ENCODE measurements around the gene DNAAF5.

DNA sequence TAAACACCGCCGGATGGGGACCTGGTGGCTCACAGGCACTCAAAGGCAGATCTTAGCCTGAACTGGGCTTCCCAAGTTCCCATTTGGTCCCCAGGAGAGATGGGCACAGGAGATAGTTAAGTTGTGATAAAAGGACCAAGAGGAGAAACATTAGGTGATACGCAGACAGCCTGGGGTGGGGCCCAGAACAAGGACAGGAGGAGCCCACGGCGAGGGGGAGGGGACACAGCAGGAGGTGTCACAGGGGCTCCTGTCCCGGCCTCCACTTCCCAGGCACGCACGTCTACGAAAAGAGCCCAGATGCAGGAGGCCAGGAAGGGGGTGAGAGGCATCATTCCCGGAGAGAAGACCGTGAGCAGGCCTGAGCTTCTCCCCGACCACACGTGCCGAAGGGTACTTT, 16.3 kb upstream of the DNAAF5 start:
- TF ChIP-seq, protein P1, sequence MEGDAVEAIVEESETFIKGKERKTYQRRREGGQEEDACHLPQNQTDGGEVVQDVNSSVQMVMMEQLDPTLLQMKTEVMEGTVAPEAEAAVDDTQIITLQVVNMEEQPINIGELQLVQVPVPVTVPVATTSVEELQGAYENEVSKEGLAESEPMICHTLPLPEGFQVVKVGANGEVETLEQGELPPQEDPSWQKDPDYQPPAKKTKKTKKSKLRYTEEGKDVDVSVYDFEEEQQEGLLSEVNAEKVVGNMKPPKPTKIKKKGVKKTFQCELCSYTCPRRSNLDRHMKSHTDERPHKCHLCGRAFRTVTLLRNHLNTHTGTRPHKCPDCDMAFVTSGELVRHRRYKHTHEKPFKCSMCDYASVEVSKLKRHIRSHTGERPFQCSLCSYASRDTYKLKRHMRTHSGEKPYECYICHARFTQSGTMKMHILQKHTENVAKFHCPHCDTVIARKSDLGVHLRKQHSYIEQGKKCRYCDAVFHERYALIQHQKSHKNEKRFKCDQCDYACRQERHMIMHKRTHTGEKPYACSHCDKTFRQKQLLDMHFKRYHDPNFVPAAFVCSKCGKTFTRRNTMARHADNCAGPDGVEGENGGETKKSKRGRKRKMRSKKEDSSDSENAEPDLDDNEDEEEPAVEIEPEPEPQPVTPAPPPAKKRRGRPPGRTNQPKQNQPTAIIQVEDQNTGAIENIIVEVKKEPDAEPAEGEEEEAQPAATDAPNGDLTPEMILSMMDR (IDR thresholded peaks at IDR 0.05) = no peak
- TF ChIP-seq SMC3 (IDR thresholded peaks at IDR 0.05; ENCODE audit: low read depth, low read length) (no peak), RFX5 (IDR thresholded peaks at IDR 0.05; ENCODE audit: low read length) (no peak), CHD2 (IDR thresholded peaks at IDR 0.05; ENCODE audit: low read length, partially characterized antibody) (no peak), TEAD4 (IDR thresholded peaks at IDR 0.05; ENCODE audit: borderline replicate concordance, insufficient read depth) (no peak)
- TF ChIP-seq, protein P2, sequence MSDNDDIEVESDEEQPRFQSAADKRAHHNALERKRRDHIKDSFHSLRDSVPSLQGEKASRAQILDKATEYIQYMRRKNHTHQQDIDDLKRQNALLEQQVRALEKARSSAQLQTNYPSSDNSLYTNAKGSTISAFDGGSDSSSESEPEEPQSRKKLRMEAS (IDR thresholded peaks at IDR 0.05; ENCODE audit: low read depth) = no peak
